Colonic mucosa (tissue), 4 donors: ENCODE results near the gene ERP29. TPM values are rescaled to one million over a fixed set of nuclear protein-coding genes. Genes with fewer than 3 reads are reported as not detected.

ENCODE experiments used
- DNase-seq: peaks from one replicate; pipeline ENCODE4 v3.0.0-alpha.2; 2020
- H3K27ac ChIP-seq: fragments of 200-600 bp; one replicate; pipeline ENCODE4 v1.8.0; 2021
- H3K27me3 ChIP-seq: fragments of 200-600 bp; one replicate; pipeline ENCODE4 v1.8.0; 2021
- H3K36me3 ChIP-seq: fragments of 200-600 bp; one replicate; pipeline ENCODE4 v1.8.0; 2021
- H3K4me1 ChIP-seq: fragments of 200-600 bp; one replicate; pipeline ENCODE4 v1.8.0; 2021; ENCODE audit warnings: mild to moderate bottlenecking
- H3K4me3 ChIP-seq: fragments of 200-600 bp; one replicate; pipeline ENCODE4 v1.8.0; 2021
- H3K9ac ChIP-seq, 2 donors: one replicate each; pipeline ENCODE4 v1.7.0; 2013; ENCODE audit warnings: control low read depth in 2 of 2, low read depth in 2 of 2, low read length in 2 of 2
- H3K9me3 ChIP-seq: fragments of 200-600 bp; one replicate; pipeline ENCODE4 v1.8.0; 2021
- CTCF ChIP-seq: fragments of 200-600 bp; IDR thresholded peaks from one replicate; pipeline ENCODE4 v1.8.0; 2022; ENCODE audit warnings: antibody characterized with exemption, mild to moderate bottlenecking
- intact Hi-C: fragments of 100-400 bp; cut with DNase I; formaldehyde crosslinking; loops from one replicate; pipeline ENCODE4 v1.14.1; 2022
- microRNA-seq: library from miRNA; unstranded; fragments of <30 nt; microRNA quantifications from one replicate; pipeline ENCODE4, GENCODE V29; 2019
- total RNA-seq, 2 donors: library from RNA; stranded (reverse); fragmentation: NEBNext Ultra II Directional in 1 of 2; extraction: Animal tissue kit (Norgen Biotek cat#: 25700) in 1 of 2; gene quantifications; one replicate each; pipeline ENCODE4 v1.2.1, GENCODE V29; 2021
- donor health status: healthy.
- donor health status: DM: no; HTN: no; CAD: no.
- donor health status: DM: no; HTN: no; CAD: no.

ERP29 gene
- total RNA-seq, 2 donors from 2014 or later, result 136 to 152 TPM

- Histone ChIP-seq H3K9me3 (no peaks in the 10 kb centered on the region), H3K36me3 (no peaks in the 10 kb centered on the region), H3K9ac (no peak overlapping the region), H3K4me1 (no peaks in the 10 kb centered on the region), H3K27ac (no peak overlapping the region), H3K4me3 (no peak overlapping the region), H3K27me3 (no peaks in the 10 kb centered on the region)
- no peak for TF ChIP-seq CTCF
- intact Hi-C loops, result no loop called here
- DNase-seq, result no peak
These were observed 47.9 kb downstream of the ERP29 start for GRCh38 chr12:112061137-112061536.

DNA sequence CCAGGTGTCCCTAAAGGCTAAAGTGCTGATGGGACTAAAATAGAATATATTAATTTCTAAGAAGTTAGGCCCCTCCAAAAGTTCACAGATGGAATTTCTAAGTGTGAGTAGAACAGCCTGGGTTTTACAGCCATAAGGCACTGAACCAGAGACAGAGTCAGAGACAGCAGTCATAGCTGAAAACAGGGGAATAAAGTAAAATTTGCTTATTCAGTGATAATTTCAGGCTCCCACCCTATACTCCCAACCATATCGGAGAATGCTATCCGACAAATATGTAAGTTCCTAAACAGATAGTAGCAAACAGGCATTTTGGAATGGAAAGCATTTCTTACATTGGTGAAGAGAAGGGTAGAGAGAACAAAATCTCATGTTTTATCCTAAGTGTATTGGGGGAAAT is 50.0 kb downstream of the ERP29 start:
- H3K9me3 ChIP-seq, result no peaks in the 10 kb centered on the region
- H3K27me3 ChIP-seq, result no peaks in the 10 kb centered on the region
- H3K9ac ChIP-seq, result no peak overlapping the region
- TF ChIP-seq CTCF, result no peak
- no peak overlapping the region for H3K27ac ChIP-seq
- no peaks in the 10 kb centered on the region for H3K4me1 ChIP-seq
- intact Hi-C loops, result no loop called here
- no peak for DNase-seq
- H3K4me3 ChIP-seq, result no peak overlapping the region
- peaks cover 6% of the 10 kb centered on the region for H3K36me3 ChIP-seq

DNA sequence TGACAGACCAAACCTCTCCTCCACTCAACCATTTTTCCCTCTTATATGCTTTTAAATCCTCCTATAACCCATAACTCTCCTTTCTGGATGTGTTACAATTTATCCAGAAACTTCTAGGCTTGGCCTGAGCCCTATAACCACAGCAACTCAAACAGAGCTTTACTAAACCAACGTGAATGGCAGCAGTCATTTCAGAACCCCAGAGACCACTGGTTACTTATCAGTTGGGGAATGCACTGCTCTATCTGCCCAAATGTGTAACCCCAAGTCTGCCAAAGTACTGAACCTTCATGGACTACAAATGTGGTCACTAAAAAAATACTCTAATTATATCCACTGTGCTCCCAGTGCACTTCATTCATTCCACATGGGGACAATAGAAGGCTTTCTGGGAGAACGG is 53.3 kb downstream of the ERP29 start:
- no peak for DNase-seq
- Histone ChIP-seq H3K4me3 (no peak overlapping the region), H3K9me3 (no peaks in the 10 kb centered on the region), H3K27me3 (no peaks in the 10 kb centered on the region), H3K27ac (no peak overlapping the region), H3K36me3 (peaks cover 11% of the 10 kb centered on the region), H3K9ac (no peak overlapping the region), H3K4me1 (no peaks in the 10 kb centered on the region)
- no peak for TF ChIP-seq CTCF
- intact Hi-C loops, result no loop called here

Small RNAs within 50 kb of the gene (microRNA-seq; reads per million reads assigned to microRNA genes)
- not detected for gene MIR3657

Other genes starting within 250 kb of the ERP29 start
- gene ALDH2, start 246.5 kb upstream of the ERP29 start, total RNA-seq, result 100 to 1,000 TPM; 240 to 398 TPM
- 10 to 100 TPM; 76.9 to 84.8 TPM for gene MAPKAPK5, start 171.2 kb upstream of the ERP29 start, total RNA-seq
- 1 to 10 TPM; 5.2 to 8.5 TPM for gene TMEM116, start 261 bp upstream of the ERP29 start, total RNA-seq
- gene NAA25, start 95.4 kb downstream of the ERP29 start, total RNA-seq, result 10 to 100 TPM; 14.3 to 19.7 TPM
- gene TRAFD1, start 112.1 kb downstream of the ERP29 start, total RNA-seq, result 10 to 100 TPM; 22.8 to 37.2 TPM